HG03469 (cell line): ENCODE data around the gene GATAD1.
"Not testable (repeated sequence)": the region's sequence is repeated elsewhere in the genome, so short reads cannot be mapped to it uniquely, and the experiment has no call there.

Experiments
- ATAC-seq: cut with Tn5 transposase; IDR thresholded peaks from one replicate; pipeline ENCODE4 v1.9.1; 2021; ENCODE audit warnings: mild to moderate bottlenecking, moderate library complexity, moderate number of reproducible peaks; ENCODE audit not compliant: unreplicated experiment

The GATAD1 gene, protein sequence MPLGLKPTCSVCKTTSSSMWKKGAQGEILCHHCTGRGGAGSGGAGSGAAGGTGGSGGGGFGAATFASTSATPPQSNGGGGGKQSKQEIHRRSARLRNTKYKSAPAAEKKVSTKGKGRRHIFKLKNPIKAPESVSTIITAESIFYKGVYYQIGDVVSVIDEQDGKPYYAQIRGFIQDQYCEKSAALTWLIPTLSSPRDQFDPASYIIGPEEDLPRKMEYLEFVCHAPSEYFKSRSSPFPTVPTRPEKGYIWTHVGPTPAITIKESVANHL

DNA sequence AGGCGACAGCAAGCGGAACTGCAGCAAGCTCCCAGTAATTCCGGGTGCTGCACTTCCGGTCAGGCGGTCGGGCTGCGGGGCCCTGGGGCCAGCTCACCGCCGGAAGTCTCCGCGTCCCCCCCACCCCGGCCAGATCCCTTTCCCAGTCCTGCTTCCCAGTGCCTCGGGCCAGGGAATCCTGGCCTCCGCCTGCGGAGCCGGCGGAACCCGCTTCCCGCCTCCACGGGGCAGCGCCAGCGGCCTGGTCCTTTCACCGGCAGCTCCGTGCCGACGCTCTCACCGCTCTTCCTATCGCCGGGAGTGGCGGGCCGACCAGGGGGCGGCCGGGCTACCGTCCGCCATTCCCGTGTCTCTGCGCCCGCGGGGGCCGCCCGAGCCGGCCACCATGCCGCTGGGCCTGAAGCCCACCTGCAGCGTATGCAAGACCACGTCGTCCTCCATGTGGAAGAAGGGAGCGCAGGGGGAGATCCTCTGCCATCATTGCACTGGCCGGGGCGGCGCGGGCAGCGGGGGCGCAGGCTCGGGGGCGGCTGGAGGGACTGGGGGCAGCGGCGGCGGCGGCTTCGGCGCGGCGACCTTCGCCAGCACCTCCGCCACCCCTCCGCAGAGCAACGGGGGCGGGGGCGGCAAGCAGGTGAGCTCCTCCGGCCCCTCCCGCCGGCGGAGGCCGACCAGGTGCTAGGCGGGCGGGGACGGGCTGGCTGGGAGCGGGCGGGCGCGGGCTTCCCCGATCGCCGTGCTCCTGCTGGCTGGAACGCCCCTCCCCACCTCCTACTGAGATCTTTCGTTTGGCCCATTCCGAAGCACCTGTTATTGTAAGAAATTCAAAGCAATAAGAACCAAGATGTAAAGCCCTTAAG, at the start of gene GATAD1:
Gene GATAD1, plus strand, starts transcription at position 138 of the 860 bp plus-strand sequence. Its CDS starts 248 bp downstream, at position 386.
- ATAC-seq: peak; percentile 80

DNA sequence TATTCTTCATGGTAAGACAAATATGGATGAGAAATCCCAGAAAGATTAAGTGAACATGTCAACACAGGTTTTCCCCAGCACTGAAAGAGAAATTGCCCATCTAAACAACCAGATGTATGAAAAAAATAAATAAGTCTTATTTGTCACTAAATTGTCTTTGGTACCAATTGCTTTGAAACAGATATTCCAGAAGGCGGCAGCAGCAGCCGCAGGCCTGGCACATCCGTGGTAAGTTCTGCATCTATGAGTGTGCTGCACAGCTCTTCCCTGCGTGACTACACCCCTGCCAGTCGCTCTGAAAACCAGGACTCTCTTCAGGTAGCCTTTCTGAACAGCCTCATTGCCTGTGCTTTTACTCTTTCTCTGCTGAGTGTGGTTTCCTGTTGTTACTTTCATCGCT, 49.7 kb upstream of the GATAD1 start:
- no peak for ATAC-seq

DNA sequence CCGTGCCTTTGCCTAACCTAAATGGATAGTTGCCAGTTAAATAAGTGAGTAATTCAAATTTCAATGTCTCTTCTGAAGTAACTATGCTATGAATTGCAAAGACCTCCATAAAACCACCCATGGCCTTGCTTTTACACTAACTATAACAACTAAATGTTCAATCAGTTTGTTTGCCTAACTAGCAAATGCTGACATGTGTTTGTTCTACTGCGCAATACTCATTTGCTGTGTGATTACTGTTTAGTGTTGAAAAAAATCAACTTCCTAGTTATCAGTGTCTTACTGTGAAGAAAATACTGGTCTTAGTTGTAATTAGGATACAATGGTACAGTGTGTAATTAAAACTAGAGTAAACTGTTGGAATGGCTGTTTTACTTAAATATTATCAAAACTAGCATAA, 47.3 kb upstream of the GATAD1 start:
- no peak for ATAC-seq

DNA sequence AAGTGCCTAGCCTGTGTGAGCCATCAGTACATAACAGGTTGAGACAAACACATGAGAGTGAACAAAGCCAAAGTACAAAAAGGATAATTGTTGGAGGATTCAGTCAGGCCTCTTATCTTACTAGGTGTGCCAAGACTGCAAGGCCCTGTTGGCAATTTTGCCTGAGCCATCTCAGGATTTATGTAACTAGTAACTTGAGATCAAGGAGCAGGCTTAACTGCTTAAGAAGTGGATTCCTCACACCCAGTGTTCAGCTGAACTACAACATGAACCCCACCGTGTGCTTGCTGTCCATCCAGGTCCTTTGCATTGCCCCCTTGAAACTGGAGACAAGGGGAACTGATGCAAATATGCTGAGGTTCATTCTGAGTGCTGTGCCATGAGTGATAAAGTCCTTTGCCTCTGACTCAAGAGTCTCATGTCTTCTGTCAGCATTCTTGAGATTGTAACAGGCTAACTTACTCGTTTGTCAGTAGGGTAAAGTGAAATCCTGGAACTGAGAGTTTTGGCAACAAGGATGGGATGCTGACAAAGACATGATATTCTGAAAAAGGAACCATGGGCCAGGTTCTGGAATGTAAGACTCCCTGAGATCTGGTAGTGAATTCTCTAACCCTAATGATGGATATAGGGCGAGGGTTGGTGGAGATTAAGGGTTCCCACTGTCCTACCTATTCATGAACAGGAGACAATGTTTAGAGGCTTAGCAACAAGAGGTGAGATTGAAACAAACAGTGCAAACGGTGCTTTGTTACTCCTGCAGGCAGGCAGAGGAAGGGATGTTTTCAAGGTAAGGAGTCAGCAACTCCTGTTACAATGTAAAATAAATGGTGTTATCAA, 44.1 kb upstream of the GATAD1 start:
- no peak for ATAC-seq

DNA sequence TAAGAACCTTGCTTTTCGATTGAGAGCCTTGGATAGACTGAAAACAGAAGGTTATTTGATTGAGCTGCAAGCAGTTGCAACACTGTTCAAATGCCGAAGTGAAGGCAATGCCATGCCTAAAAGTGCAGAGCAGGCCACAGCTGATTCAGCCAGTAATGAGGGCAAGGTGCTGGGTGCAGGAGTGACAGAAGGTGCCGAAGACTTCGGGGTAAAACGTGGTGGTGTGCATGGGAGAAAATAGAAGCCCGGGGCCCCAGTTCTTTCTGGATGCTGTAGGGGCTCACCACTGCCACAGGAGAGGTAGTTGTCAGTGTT, 43.6 kb upstream of the GATAD1 start:
- no peak for ATAC-seq

DNA sequence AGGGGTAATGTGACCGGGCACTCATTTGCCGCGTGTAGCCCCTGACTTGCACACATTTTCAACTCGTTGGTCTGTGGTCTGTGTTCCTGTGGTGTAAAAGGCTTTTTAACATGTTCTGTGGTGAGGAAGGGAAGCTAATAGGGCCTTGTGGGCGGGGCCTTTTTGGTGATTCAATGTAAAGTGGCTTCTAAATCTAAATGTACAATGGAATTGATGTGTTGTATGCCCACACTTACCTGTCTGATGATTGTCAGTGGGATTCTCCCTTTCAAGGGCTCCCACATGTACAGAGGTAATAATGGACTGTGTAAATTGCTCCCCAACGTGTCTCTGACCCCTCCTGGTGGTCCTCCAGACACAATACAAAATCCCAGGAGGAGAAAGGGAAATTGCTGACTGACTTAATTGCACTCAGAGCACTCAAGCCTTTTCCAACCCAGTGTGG, 43.1 kb upstream of the GATAD1 start:
- no peak for ATAC-seq

DNA sequence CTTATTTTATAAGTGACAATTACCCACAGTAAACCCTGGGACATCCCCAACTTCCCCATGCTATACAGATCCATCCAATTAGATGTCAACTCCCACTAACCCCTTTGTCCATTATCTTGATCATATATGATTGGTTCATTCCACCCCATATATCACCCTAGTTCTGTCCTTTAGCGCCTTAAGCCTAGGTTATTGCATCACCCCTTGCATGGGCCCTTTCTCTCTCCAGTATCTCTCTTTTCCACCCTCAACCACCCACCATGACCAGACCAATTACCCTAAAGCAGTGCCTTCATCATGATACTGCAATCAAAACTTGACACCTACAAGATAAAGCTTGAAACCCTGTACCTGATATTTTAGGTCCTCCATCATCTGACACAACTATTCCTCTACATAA, 37.9 kb upstream of the GATAD1 start:
- no peak for ATAC-seq

DNA sequence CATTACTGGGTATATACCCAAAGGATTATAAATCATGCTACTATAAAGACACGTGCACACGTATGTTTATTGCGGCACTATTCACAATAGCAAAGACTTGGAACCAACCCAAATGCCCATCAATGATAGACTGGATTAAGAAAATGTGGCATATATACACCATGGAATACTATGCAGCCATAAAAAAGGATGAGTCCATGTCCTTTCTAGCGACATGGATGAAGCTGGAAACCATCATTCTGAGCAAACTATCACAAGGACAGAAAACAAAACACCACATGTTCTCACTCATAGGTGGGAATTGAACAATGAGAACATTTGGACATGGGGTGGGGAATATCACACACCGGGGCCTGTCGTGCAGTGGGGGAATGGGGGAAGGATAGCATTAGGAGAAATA, 37.1 kb upstream of the GATAD1 start:
- ATAC-seq: not testable (repeated sequence)

DNA sequence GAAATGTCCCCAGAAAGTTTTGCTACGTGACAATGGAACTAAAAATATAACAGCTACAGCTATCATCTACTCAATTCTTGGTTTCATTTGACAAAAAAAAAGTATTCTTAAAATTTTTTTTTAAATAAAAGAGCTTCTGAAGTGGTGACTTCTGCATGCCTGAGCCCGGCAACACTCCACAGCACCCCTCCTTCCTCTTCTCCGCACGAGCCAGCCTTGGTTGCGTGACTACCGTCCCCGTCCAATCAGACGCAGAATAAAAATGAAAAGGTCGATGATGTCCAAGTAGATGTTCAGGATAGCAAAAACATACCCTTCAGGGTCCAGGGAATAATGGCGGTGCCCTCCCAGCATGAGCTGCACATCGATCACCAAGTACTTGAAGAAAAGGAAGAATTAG, 34.5 kb upstream of the GATAD1 start:
- ATAC-seq: no peak

DNA sequence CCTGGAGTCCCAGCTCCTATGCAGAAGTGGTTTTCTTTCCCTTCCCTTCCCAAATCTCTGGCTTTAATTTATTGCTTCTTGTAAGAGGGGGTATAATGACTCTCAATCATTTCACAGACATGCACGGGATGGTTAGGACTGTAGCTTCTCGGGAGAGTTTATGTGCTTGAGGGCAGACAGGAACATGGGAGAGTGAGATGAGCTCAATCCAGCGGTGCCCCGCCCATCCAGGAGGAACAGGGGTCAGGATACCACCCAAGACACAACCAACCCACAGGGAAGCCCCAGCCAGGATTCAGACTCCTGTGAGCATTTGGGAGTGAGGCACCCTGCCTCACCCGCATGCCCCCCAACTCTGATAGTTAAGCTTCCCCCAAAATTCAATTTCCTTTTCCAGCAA, 33.7 kb upstream of the GATAD1 start:
- ATAC-seq: no peak

DNA sequence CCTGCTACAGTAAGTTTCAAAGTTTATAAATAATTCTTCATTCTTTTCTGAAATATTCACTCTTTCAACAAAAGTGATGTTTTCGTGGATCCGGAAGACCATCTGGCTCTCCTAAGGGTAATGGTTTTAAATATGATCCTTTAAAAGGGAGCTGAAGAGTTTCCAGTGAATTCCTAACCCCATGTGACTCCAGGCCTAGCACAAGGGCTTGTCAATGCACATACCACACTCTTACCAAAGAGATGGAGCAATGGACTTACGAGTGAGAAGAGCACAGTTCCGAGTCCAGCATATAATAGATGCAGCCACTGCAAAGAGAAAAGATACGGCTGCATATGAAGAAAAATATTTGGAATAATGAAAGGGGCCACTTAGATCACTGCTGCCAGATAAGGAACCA, 32.1 kb upstream of the GATAD1 start:
- ATAC-seq: no peak

DNA sequence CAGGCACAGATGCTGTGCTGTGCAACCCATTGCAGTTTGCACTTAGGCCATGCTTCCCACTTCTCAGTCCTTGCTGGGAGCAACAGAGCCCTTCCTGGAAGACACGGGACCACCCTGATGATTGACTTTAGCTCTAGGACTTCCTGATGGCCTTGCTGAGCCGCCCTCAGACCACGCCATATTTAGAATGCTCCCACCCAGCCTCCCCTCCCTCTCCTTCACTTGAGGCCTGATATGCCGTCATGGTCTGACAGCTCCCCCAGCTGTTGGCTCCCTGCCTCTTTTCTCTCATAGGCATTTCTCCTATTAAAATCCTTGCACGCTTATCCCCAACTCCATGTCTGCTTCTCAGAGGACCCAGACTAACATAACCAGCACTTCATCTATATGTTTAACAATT, 29.4 kb upstream of the GATAD1 start:
- no peak for ATAC-seq

DNA sequence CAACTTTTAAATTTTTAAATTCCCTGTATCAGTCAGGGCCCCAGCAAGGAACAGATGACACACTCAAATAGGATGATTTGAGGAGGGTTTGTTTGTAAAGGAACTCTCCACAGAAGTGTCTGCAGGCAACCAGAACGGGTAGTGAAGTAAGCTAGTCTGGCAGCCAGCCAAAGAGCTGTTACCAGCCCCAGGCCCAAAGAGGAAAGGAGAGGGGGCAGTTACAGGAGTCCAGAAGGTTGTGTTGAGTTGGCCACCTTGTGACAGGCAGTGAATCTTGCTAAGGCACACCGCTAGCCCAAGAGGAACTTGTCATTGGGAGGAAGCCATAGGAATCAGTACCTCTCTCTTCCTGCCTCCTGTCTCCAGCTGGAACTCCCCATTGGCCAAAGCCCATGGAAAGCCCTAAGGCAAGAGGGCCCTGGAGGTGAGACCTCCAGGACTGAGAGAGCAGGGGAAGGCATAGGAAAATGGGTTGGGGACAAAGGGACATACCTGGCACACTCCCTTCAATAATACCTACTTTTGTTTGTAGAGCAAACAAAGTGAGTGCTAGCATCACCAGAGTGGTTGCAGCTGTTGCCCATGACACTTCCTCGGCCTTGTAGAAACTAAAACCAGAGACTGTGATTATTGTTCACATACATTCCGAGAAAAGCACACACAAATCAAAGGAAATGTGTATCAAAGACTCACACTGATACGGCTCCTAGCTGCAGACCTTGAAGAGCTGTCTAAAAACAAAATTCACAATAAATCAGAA, 25.4 kb upstream of the GATAD1 start:
- ATAC-seq: no peak

DNA sequence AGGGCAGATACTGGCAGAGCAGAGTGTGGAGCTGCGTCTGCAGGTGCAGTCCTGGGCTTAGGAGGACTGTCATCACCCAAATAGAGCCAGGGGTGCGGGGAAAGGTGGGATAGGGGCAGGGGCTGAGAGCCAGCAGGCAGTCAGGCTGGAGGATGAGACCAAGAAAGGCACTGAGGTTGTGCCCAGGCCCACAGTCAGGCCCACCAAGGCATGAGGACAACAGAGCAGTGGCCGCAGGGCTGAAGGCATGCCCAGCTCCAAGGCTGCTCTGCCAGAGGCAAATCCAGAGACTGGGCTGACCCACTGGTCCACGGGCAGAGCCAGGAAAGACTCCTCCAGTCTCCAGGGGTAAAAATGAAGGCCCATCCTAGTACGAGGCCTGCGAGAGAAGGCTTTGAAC, 24.4 kb upstream of the GATAD1 start:
- no peak for ATAC-seq

DNA sequence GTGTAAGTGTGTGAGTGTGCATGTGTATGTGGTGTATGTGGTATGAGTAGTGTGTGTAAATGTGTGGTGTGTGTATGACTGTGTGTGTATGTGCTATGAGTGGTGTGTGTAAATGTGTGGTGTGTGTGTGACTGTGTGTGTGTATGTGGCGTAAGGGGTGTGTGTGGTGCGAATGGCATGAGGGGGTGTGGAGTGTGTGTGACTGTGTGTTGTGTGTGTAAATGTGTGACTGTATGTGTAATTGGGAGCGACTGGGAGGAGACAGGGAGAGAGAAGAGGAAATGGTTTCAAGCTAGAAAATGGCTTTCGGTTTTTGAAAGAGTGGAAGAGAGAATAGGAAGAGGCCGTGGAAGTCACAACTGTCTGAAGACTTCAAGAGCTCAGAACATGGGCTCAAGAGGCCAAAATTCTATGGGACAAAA, 23.6 kb upstream of the GATAD1 start:
- ATAC-seq: no peak

DNA sequence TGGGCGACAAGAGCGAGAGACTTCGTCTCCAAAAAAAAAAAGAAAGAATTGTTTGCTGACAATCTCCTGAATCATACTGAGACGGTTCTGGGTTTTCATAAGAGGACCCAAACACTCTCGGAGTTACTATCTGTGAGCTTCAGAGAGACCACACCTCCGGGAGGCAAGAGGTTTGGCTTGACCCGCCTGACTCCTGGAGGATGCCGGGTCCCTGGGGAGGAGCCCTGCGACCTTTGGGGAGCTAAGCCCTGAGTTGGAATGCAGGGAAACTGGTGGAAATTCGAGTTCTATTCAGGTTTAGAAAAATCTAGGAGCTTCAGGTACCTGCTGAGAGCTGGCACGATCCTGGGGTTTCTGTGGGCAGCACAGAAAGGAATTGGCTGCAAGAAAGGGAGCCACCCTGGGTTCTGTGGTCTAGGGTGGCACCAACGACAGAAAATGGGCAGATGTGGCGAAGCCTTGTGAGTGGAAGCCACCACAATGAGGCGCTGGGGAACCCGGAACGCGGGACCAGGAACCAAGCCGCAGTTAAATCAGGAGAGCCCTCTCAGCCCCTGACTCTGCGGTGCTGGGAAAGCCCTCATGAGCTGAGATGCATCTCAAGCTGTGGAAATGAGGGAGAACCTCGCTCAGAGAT, 21.9 kb upstream of the GATAD1 start:
- ATAC-seq: no peak

DNA sequence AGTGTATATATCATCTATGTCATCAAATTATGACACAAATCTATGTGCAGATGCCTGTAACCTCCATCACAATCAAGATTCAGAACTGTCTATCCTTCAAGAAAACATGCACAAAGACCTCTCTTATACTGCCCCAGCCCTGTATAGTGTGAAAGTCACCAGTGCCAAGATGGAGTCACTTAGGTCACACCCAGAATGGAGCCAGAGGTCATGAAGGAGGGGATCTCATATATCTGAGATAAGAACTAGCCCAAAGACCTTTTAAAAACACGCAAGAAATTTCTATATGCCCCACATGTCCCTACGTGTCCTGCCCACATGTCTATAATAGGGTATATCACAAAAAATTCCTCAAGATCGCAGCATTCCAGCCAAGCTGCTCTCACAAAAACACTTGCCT, 20.1 kb upstream of the GATAD1 start:
- ATAC-seq: no peak

DNA sequence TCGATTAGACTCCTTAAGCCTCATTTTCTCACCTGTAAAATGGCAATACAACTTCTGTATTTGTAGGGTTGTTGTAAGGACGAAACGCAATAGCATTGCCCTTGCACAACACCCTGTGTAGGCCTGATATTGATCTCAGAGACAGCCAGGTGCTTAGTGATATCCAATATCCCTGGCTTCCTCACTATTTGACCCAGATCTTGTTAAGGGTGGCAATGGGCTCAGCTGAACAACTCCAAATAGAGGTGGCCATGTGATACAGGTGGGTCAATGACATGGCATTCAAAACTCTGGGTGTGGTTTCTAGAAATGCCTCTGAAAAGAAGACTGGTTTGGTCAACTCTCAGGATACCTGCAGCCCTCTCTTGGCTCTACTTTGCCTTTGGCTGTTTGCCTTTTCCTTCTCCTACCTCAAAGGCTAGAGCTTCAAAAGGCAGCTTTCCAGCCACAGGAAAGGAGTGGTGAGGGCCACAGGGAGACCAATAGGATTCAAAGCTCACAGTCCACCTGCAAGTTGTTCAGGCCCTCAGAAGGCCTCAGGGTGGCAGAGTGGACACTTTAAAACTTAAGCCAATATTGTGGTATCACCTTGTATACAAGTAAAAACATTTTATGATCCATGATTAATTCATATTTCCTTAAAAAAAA, 14.9 kb upstream of the GATAD1 start:
- ATAC-seq: no peak

DNA sequence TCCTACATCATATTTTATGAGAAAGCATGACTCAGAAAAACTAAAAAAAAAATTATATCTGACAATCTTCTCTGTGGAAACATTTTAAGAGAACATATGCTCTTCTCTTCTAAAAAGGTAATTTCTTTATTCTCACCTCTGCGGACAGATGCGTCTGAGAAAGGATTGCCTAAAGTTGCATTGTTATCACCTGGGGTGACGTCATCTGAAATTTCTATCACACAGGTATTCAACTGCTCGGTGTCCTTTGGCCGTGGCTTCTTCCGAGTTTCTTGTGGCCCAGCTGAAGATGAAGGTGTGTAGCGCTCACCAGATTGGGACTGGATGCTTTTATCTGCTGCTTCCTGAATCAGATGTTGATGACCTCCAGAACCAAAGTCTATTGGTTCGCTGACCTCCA, 14.3 kb upstream of the GATAD1 start:
- no peak for ATAC-seq

DNA sequence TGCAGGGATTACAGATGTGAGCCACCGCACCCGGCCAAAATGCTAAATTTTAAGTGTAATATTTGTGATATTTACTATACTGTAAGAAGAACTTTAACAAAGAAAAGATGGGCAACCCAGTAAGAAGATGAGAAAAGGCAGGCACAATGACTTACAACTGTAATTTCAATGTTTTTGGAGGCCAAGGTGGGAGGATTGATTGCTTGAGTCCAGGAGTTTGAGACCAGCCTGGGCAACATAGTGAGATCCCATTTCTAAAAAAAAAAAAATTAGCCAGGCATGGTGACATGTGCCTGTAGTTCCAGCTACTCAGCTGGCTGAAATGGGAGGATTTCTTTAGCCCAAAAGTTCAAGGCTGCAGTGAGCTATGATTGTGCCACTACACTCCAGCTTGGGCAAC, 11.7 kb upstream of the GATAD1 start:
- no peak for ATAC-seq
